PFSK-1 (cell line): ENCODE data around the gene XPNPEP2.

ENCODE experiments used
- POLR2AphosphoS5 ChIP-seq: IDR thresholded peaks from 2 replicates; pipeline ENCODE4 v1.6.1; 2012; ENCODE audit warnings: low read depth, mild to moderate bottlenecking, control low read depth, low read length, moderate library complexity
- REST ChIP-seq, 2 experiments: IDR thresholded peaks; 2 replicates each; pipeline versions ENCODE4 v1.6.1 to v1.8.0; 2011 to 2012; ENCODE audit warnings: low read depth in 2 of 2, low read length in 2 of 2, control low read depth in 1 of 2, inconsistent platforms in 1 of 2, mild to moderate bottlenecking in 1 of 2, moderate library complexity in 1 of 2; ENCODE audit not compliant: insufficient read depth in 1 of 2
- SIN3A ChIP-seq: IDR thresholded peaks from 2 replicates; pipeline ENCODE4 v1.6.1; 2012; ENCODE audit warnings: mild to moderate bottlenecking, low read length, moderate library complexity, borderline replicate concordance; ENCODE audit not compliant: insufficient read depth
- TAF1 ChIP-seq: IDR thresholded peaks from 2 replicates; pipeline ENCODE4 v1.6.1; 2012; ENCODE audit warnings: low read length, control low read depth, borderline replicate concordance; ENCODE audit not compliant: insufficient read depth

GRCh38 chrX:129705377-129705925 lies 33.3 kb upstream of the XPNPEP2 start:
- TF ChIP-seq REST (IDR thresholded peaks at IDR 0.05; ENCODE audit: insufficient read depth in 1 of 2, low read depth in 2 of 2, low read length in 2 of 2) (no peak), TAF1 (no peak), POLR2AphosphoS5 (no peak), SIN3A (no peak)
